Kidney epithelial cell (primary cell): ENCODE results near the gene LY9. TPM values are rescaled to one million over a fixed set of nuclear protein-coding genes. Genes with fewer than 3 reads are reported as not detected.

ENCODE experiments used
- DNase-seq: peaks from one replicate; pipeline ENCODE4 v3.0.0-alpha.2; 2010; ENCODE audit warnings: low read depth
- H3K27me3 ChIP-seq: 2 replicates; pipeline ENCODE4 v1.6.0; 2011; ENCODE audit warnings: low read length; ENCODE audit not compliant: control insufficient read depth, insufficient read depth
- H3K36me3 ChIP-seq: 2 replicates; pipeline ENCODE4 v1.5.1; 2011; ENCODE audit warnings: low read length; ENCODE audit not compliant: control insufficient read depth, insufficient read depth
- H3K4me3 ChIP-seq: 2 replicates; pipeline ENCODE4 v1.5.1; 2011; ENCODE audit warnings: low read depth, mild to moderate bottlenecking, control low read depth, low read length
- total RNA-seq: library from RNA; depleted of rRNA; stranded (reverse); fragments of >200 nt; gene quantifications from 2 replicates; pipeline ENCODE4 v1.2.3, GENCODE V29; 2015
- TF ChIP-seq, protein P1 (sequence below): IDR thresholded peaks from 2 replicates; pipeline ENCODE4 v1.5.1; 2011; ENCODE audit warnings: mild to moderate bottlenecking, moderate library complexity, low read length, control low read depth, inconsistent platforms; ENCODE audit not compliant: insufficient read depth, poor library complexity, severe bottlenecking

LY9 gene
- total RNA-seq, 1 donor from 2014 or later: not detected

DNA sequence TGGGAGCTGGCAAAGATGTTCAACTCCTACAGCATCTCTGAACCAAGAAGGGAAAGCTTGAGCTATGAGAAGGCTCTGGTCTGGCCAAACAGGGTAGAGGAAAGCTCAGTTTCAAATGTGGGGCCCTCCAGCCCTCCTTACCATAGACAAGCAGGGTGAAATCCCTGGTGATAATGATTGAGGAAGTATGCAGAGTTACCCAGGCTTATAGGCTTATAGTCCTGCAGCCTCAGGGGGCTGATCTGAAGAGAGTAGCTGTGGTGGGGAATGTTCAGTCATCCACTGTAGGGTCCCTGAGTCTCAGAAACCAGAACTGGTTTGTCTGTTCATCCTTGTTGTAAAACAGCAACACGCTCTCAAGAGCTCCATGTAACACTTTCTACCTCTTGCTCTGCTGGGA is 19.8 kb upstream of the LY9 start:
- TF ChIP-seq, protein P1, sequence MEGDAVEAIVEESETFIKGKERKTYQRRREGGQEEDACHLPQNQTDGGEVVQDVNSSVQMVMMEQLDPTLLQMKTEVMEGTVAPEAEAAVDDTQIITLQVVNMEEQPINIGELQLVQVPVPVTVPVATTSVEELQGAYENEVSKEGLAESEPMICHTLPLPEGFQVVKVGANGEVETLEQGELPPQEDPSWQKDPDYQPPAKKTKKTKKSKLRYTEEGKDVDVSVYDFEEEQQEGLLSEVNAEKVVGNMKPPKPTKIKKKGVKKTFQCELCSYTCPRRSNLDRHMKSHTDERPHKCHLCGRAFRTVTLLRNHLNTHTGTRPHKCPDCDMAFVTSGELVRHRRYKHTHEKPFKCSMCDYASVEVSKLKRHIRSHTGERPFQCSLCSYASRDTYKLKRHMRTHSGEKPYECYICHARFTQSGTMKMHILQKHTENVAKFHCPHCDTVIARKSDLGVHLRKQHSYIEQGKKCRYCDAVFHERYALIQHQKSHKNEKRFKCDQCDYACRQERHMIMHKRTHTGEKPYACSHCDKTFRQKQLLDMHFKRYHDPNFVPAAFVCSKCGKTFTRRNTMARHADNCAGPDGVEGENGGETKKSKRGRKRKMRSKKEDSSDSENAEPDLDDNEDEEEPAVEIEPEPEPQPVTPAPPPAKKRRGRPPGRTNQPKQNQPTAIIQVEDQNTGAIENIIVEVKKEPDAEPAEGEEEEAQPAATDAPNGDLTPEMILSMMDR: no peak
- Histone ChIP-seq H3K36me3 (no peaks in the 10 kb centered on the region), H3K4me3 (no peak overlapping the region), H3K27me3 (no peaks in the 10 kb centered on the region)
- DNase-seq: no peak

DNA sequence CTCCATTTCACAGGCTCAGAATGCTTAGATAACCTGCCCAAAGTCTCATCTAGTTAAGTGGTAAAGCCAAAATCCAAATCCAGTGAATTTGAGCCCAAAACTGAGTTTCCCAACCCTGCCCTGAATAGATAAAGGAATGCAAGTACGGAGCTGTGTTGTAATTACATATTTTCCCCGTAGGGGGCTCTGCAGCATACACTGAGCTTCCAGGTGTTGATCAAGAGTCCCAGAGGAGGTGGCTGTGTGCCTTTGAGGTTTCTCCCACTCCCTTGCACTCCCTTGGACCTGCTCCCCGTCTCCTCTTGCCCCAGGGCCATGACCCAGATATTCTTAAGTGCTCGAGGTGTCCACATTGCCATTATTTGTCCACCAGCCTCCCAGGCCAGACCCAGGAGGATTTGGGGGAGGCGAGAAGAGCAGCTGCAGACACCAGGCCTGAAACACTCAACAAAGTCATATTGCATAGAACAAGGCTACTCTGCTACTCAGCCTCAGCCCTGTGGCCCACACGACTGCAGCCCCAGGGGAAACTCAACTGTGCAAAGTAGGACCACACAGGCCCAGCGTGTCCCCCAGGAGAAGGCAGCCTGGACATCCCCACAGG is 18.4 kb upstream of the LY9 start:
- Histone ChIP-seq H3K4me3 (no peak overlapping the region), H3K27me3 (no peaks in the 10 kb centered on the region), H3K36me3 (no peaks in the 10 kb centered on the region)
- TF ChIP-seq, protein P1: peak; percentile 47
- DNase-seq: no peak

DNA sequence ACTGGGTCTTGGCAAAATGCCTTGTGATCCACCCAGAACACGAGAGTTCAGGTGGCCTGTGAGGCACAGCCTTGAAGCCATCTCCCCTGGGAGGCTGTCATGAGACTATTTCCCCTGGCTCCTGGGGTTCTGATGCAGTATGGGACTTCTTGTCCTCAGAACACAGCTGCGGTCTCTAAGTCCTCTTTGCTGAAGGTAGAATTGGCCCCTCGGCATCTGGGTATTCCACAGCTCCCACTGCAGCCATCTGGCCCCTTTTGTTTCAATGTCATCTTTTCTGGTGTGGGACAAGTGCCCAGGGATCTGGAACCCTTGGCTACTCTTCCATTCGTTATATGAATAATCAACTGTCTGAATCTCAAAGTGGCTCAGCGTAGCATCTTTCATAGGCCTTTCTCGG is 17.0 kb upstream of the LY9 start:
- Histone ChIP-seq H3K27me3 (no peaks in the 10 kb centered on the region), H3K4me3 (no peak overlapping the region), H3K36me3 (no peaks in the 10 kb centered on the region)
- DNase-seq: no peak
- TF ChIP-seq, protein P1: no peak

DNA sequence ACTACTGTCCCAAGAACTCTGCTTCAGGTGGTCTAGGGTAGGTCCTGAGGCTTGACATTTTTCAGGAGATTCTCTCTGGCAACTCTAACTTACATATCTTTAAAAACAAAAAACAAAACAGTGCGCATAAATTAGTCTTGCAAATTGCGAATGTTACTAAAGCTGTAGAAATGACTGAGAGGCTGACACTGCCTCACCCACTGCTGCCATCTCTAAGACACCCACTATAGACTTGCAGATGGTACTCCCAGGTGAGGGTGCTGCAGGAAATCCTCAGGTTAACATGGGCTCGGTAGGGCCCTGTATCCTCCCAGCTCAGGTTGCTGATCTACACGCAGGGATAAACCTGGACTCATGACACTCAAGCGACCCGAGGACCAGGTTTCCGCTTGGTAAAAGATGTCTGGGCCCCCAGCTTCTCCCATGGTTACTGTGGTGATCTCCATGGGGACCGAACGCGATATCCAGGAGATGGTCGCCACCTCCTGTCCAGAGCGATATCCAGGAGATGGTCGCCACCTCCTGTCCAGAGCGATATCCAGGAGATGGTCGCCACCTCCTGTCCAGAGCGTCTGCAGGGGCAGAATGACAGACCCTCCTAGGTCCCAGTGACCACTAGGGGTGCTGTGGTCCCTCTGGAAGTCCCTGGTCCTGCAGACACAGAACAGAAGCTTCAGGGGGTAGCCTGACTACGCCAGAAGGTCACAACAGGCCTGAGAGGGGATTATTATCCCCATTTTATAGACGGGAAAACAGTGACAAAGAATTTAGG is 16.2 kb upstream of the LY9 start:
- no peak for DNase-seq
- Histone ChIP-seq H3K27me3 (no peaks in the 10 kb centered on the region), H3K4me3 (no peak overlapping the region), H3K36me3 (no peaks in the 10 kb centered on the region)
- TF ChIP-seq, protein P1: peak; percentile 47

DNA sequence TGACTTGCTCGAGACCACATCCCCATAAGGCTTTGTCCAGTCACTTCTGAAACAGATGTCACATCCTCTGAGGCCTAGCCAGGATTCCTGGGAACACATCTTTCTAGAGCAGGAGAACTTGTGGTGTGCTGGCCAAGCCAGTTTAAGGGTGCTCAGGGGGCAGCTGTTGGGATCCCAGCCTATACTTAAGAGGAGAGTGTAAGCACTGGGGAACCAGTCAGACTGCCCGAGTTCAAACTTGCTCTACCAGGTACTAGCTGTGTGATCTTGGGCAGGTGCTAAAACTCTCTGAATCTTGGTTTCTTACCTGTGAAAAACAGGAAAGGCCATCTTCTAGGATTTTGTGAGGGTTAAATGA is 15.6 kb upstream of the LY9 start:
- TF ChIP-seq, protein P1: no peak
- Histone ChIP-seq H3K36me3 (no peaks in the 10 kb centered on the region), H3K4me3 (no peak overlapping the region), H3K27me3 (no peaks in the 10 kb centered on the region)
- DNase-seq: no peak
